Spinal cord (tissue), 10 donors: ENCODE results near the gene ATP10A. TPM values are rescaled to one million over a fixed set of nuclear protein-coding genes. Genes with fewer than 3 reads are reported as not detected.
A peak's percentile ranks its signal among the peaks of the same experiment; 100 is the strongest.

Experiments
- DNase-seq, 6 donors: peaks; one replicate each; pipeline versions ENCODE4 v3.0.0 to v3.0.0-alpha.2; 2013 to 2015; ENCODE audit warnings: low spot score in 6 of 6, low read depth in 4 of 6
- H3K27ac ChIP-seq: one replicate; pipeline ENCODE4 v1.5.1; 2013; ENCODE audit warnings: low read depth, low read length, control low read depth
- H3K27me3 ChIP-seq: one replicate; pipeline ENCODE4 v1.6.1; 2013; ENCODE audit warnings: low read length; ENCODE audit not compliant: control insufficient read depth, insufficient read depth
- H3K36me3 ChIP-seq: one replicate; pipeline ENCODE4 v1.6.1; 2013; ENCODE audit warnings: low read length; ENCODE audit not compliant: control insufficient read depth, insufficient read depth
- H3K4me1 ChIP-seq: one replicate; pipeline ENCODE4 v1.6.1; 2013; ENCODE audit warnings: low read length; ENCODE audit not compliant: control insufficient read depth, insufficient read depth
- H3K4me3 ChIP-seq: one replicate; pipeline ENCODE4 v1.5.1; 2013; ENCODE audit warnings: low read depth, low read length, control low read depth
- H3K9me3 ChIP-seq: one replicate; pipeline ENCODE4 v1.6.1; 2013; ENCODE audit warnings: low read length; ENCODE audit not compliant: control insufficient read depth, insufficient read depth
- WGBS: methylation state at CpG from one replicate; pipeline ENCODE4 v1.1.5; 2013; ENCODE audit warnings: missing lambda C conversion rate; ENCODE audit not compliant: insufficient coverage; 5-methylcytosine and 5-hydroxymethylcytosine counted together
- polyA plus RNA-seq, 2 donors: library from polyadenylated mRNA; unstranded; fragments of 120-200 nt; gene quantifications; one replicate each; pipeline ENCODE4 v1.2.1, GENCODE V29; 2013; ENCODE audit not compliant: insufficient read length in 2 of 2
- total RNA-seq, 2 donors: library from RNA; depleted of rRNA in 1 of 2; stranded (reverse); fragments of 120-200 nt in 1 of 2; fragments of >200 nt in 1 of 2; gene quantifications; one replicate each; pipeline versions ENCODE4 v1.2.3 to v1.2.4, GENCODE V29; 2013 to 2014
- donor health status: healthy.

ATP10A gene
- total and polyA plus RNA-seq, 4 donors: 3.6 to 5.4 (median 4.4) TPM

- Histone ChIP-seq H3K4me1 (peaks cover 20% of the 10 kb centered on the region), H3K9me3 (no peaks in the 10 kb centered on the region), H3K27me3 (peaks cover 3% of the 10 kb centered on the region), H3K36me3 (no peaks in the 10 kb centered on the region), H3K4me3 (no peak overlapping the region), H3K27ac (no peak overlapping the region)
- 84% methylated on average over 9 of the region's 13 CpGs for WGBS
- DNase-seq: no peak
Measured at GRCh38 chr15:25667829-25668228, 195.3 kb downstream of the ATP10A start.

DNA sequence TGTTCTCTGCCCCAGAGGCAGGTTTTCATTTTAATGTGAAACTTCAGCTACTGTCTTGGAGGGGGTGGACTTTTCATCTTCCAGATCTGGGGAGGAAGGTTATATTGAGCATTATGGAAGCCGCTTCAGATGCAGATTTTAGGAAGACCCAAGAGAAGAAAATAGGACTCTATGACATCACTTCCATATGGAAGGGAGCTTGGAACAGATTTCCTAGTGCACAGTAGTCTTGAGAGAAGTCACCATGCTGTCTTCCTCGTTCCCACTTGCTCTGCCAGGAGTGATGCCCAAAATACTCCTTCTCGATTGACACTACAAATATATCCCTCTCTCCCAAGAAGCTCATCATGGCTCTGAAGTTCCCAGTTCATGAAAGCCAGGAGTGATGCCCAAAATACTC is 197.2 kb downstream of the ATP10A start:
- Histone ChIP-seq H3K4me1 (peaks cover 14% of the 10 kb centered on the region), H3K27ac (no peak overlapping the region), H3K27me3 (peaks cover under 1% of the 10 kb centered on the region), H3K9me3 (no peaks in the 10 kb centered on the region), H3K4me3 (no peak overlapping the region), H3K36me3 (no peaks in the 10 kb centered on the region)
- 89% methylated on average over 2 of the region's 3 CpGs for WGBS
- peak in 1 of 6 donors; percentile 86 for DNase-seq

GRCh38 chr15:25664761-25665160 is 198.4 kb downstream of the ATP10A start:
- 94% methylated on average over 2 of the region's 5 CpGs for WGBS
- Histone ChIP-seq H3K27ac (no peak overlapping the region), H3K4me3 (no peak overlapping the region), H3K9me3 (no peaks in the 10 kb centered on the region), H3K4me1 (peaks cover 7% of the 10 kb centered on the region), H3K36me3 (no peaks in the 10 kb centered on the region), H3K27me3 (no peaks in the 10 kb centered on the region)
- DNase-seq: no peak

GRCh38 chr15:25663515-25663914 is 199.6 kb downstream of the ATP10A start:
- Histone ChIP-seq H3K27me3 (no peaks in the 10 kb centered on the region), H3K4me1 (peaks cover 4% of the 10 kb centered on the region), H3K36me3 (peaks cover 3% of the 10 kb centered on the region), H3K9me3 (no peaks in the 10 kb centered on the region), H3K4me3 (no peak overlapping the region), H3K27ac (no peak overlapping the region)
- DNase-seq: no peak
- WGBS: no CpG with 5 or more reads among the region's 5 CpGs

DNA sequence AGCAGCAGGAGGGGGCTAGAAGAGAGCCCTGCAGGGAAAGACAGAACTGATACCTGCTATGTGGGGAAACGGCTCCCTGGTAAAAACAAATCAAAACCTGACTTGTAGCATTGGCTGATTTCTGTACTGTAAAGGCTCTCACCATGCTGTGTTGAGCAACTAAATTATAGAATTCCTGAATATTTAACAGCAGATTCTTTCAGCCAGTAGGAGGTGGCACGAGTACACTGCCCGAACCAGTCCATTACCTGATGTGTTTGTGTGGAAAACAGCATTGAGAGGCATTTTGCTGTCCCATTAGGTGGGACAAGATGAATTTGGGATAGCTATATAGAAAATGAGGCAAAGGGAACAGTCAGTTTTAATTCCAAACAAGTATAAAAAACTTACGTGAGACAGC is 201.2 kb downstream of the ATP10A start:
- Histone ChIP-seq H3K36me3 (peaks cover 3% of the 10 kb centered on the region), H3K4me3 (no peak overlapping the region), H3K27me3 (no peaks in the 10 kb centered on the region), H3K4me1 (no peaks in the 10 kb centered on the region), H3K9me3 (no peaks in the 10 kb centered on the region), H3K27ac (no peak overlapping the region)
- peak in 1 of 6 donors; percentile 39 for DNase-seq
- 56% methylated on average over 1 of the region's 4 CpGs for WGBS

- DNase-seq: no peak
- 90% methylated on average over 3 of the region's 12 CpGs for WGBS
- Histone ChIP-seq H3K27ac (no peak overlapping the region), H3K4me1 (no peaks in the 10 kb centered on the region), H3K27me3 (no peaks in the 10 kb centered on the region), H3K4me3 (no peak overlapping the region), H3K36me3 (peaks cover 3% of the 10 kb centered on the region), H3K9me3 (no peaks in the 10 kb centered on the region)
Measured at GRCh38 chr15:25659251-25659650, 203.9 kb downstream of the ATP10A start.

- Histone ChIP-seq H3K4me1 (no peaks in the 10 kb centered on the region), H3K4me3 (no peak overlapping the region), H3K27ac (no peak overlapping the region), H3K9me3 (no peaks in the 10 kb centered on the region), H3K36me3 (peaks cover 3% of the 10 kb centered on the region), H3K27me3 (no peaks in the 10 kb centered on the region)
- 96% methylated on average over 19 of the region's 19 CpGs for WGBS
- no peak for DNase-seq
Measured at GRCh38 chr15:25658560-25658959, 204.6 kb downstream of the ATP10A start.

GRCh38 chr15:25655207-25655948 is 207.7 kb downstream of the ATP10A start:
- Histone ChIP-seq H3K27ac (no peak overlapping the region), H3K36me3 (peaks cover 3% of the 10 kb centered on the region), H3K4me3 (no peak overlapping the region), H3K27me3 (no peaks in the 10 kb centered on the region), H3K4me1 (no peaks in the 10 kb centered on the region), H3K9me3 (no peaks in the 10 kb centered on the region)
- WGBS: 68% methylated on average over 8 of the region's 14 CpGs
- peak in 2 of 6 donors; percentile 35 to 40 for DNase-seq

GRCh38 chr15:25653371-25653770 is 209.8 kb downstream of the ATP10A start:
- Histone ChIP-seq H3K27ac (no peak overlapping the region), H3K9me3 (no peaks in the 10 kb centered on the region), H3K36me3 (no peaks in the 10 kb centered on the region), H3K4me3 (no peak overlapping the region), H3K27me3 (no peaks in the 10 kb centered on the region), H3K4me1 (no peaks in the 10 kb centered on the region)
- DNase-seq: no peak
- WGBS: 88% methylated on average over 1 of the region's 2 CpGs

DNA sequence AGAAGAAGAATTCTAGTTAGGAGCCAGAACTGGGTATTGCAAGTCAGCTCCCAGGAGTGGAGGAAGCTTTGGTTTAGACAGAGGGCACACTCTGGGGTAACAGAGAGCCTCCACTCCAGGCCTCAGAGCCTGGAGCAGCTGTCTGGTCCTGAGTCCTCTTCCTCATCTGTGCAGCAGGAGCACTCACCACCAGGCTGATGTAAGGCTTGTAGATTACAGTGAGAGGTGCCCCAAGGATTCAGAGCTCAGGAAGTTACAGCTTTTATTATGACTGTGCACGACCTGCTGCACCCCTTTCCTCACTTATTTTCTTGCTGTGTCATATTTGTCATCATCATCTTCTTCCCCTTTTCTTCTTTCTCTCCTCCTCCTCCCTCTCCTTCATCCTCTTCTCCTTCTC is 210.4 kb downstream of the ATP10A start:
- Histone ChIP-seq H3K9me3 (no peaks in the 10 kb centered on the region), H3K27me3 (no peaks in the 10 kb centered on the region), H3K4me3 (no peak overlapping the region), H3K36me3 (no peaks in the 10 kb centered on the region), H3K4me1 (no peaks in the 10 kb centered on the region), H3K27ac (no peak overlapping the region)
- no peak for DNase-seq
- 83% methylated on average over 1 of the region's 1 CpG for WGBS
